GM10266 (cell line): Measurements from ENCODE around the gene PCARE.

Experiments used
- DNase-seq: peaks from one replicate; pipeline ENCODE4 v3.0.0; 2012; ENCODE audit errors: extremely low spot score
- TF ChIP-seq, protein P1 (sequence below): IDR thresholded peaks from 2 replicates; pipeline ENCODE4 v1.5.1; 2012; ENCODE audit warnings: mild to moderate bottlenecking, low read depth; ENCODE audit not compliant: control insufficient read depth, insufficient read depth; ENCODE audit errors: missing control alignments

Gene PCARE

DNA sequence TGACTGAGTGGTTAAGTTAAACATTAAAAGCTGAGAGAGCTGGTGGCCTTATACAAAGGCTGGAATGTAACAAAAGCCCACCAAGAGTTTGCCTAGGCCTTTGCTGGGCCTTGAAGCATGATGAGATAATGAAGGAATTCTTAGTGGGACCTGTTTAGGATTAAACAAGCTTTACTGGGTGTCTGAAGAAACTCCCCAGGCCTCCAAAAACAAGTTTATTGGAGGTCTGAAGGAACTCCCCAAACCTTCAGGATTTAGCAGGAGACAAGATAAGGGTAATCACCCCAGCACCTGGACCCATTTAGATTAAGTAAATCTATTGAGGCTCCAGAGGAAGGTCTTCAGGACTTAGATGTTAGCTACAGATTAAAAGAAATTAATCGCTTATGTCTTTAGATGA, 18.7 kb downstream of the PCARE start:
- TF ChIP-seq, protein P1, sequence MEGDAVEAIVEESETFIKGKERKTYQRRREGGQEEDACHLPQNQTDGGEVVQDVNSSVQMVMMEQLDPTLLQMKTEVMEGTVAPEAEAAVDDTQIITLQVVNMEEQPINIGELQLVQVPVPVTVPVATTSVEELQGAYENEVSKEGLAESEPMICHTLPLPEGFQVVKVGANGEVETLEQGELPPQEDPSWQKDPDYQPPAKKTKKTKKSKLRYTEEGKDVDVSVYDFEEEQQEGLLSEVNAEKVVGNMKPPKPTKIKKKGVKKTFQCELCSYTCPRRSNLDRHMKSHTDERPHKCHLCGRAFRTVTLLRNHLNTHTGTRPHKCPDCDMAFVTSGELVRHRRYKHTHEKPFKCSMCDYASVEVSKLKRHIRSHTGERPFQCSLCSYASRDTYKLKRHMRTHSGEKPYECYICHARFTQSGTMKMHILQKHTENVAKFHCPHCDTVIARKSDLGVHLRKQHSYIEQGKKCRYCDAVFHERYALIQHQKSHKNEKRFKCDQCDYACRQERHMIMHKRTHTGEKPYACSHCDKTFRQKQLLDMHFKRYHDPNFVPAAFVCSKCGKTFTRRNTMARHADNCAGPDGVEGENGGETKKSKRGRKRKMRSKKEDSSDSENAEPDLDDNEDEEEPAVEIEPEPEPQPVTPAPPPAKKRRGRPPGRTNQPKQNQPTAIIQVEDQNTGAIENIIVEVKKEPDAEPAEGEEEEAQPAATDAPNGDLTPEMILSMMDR, result no peak
- no peak for DNase-seq

DNA sequence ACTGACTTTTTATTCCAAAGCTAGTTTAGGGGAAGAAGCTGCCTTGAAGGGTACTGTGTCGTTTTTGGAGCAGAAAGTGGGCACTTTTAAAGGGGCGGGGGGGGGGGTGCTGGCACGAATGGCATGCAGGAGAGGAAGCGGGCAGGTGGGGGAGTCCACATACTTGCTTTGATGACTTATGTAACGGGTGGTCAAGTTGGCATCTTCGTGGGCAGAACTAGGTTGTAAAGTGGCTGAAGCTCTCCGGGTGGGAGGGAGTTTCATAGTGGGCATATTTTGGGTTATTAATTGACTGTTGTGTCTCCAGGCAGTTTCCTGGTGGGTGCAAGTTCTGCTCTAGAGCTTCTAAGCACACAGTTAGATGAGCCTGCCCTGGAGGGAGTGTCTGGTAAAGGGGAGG, 19.9 kb downstream of the PCARE start:
- TF ChIP-seq, protein P1, result no peak
- DNase-seq, result no peak

DNA sequence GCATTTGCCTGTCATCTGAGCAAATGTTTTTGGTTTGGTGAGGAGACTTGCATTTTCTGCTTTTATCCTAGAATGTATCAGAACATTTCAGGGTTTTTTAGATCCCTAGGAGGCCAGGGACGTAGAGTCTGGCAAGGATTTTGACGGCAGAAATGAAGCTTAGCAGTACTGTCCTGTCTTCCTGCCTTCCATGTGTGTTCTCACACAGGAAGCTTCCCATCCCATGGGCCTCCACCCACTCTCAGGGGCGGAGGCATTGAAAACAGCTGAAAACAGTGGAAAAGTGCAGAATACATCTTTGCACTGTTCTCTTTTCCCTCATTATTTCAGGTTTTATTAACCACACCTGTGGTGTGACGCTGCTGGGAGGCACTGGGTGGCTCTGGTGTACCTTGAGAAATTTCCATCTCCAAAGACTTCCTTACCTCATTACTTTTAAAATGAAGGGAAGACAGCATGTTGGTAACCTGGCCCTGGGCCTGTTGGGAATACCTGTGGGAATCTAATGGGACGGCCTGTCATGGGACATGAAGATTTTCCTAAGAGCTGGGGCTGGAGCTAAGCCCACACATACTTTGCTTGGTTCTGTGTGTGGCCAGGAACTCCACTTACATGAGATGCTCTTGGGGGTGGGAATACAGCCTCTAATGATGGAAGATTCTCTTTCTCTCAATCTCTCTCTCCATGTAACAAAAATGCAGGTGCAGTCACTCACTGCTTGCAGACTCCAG, 20.5 kb downstream of the PCARE start:
- TF ChIP-seq, protein P1, result peak; percentile 19
- no peak for DNase-seq

DNA sequence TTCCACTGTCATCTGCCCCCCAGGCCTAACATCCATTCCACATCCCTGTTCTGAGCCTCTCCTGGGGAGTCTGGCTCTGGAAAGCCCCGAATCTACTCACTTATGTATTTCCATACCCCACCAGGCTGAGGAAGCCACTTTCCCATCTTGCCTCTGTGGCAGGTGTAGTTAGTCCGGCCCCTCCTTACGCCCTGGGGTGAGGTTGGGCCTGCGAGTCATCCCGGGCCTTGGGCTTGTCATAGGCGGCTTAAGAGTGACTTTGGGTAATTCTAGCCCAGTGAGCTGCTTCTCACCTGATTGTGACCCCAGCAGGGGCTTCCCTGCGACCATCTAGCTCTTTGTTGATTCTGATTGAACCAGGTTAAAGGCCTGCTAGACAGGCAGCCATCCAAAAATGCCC, 21.1 kb downstream of the PCARE start:
- no peak for DNase-seq
- TF ChIP-seq, protein P1, result no peak

DNA sequence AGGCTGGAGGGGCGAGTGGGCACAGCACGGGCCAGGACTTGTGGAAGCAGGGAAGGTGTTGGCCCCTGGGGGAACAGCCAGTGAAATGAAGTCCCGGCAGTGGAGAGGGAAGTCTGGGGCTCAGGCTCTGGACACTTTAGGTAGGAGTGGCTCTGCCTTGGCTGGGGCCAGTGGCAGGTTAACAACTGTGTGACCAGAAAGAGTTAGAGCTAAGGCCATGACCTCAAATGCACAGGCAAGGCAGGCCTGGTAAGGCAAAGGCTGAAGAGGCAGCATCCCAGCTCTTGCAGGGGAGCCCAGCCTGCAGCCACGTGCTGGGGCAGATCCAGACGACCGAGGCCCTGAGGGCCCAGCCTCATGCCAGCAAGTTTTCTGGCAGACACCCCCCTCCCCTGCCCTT, 21.5 kb downstream of the PCARE start:
- no peak for DNase-seq
- TF ChIP-seq, protein P1, result no peak

DNA sequence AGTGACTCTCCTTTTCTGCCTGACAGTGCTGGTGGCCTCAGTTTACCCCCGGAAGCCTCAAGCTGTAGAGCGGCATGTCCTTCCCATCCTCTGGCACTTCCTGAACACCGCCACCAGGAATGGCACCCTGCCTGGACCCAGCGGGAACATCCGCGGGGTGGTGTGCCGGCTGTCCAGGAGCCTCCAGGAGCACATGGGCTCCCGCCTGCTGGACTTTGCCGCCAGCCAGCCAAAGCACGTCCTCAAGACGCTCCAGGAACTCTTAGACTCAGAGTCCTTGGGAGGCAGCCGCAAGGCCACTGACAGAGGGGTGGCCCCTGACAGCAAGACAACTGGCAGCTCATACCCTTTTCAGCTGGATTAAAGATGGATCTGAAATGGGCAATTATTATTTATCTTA, 22.6 kb downstream of the PCARE start:
- no peak for DNase-seq
- TF ChIP-seq, protein P1, result no peak

DNA sequence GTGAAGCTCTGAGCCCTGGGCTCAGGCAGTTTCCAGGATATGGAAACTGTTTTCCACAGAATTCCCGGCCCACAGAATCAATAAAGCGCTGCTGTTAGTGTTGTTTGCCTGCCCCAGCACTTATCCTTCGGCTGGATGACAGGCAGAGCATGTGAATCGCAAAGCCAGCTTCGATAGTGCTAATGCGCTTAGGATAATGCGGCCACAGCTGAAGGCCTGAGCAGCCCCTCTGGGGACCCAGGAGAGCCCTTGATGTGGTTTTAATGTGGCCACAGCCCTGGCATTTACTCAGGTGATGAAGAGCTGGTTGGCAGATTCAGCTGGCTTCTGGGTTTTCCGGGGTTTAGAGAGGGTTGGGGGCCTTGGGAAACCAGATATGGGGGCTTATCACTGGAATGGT, 23.7 kb downstream of the PCARE start:
- no peak for DNase-seq
- TF ChIP-seq, protein P1, result no peak
